ENCODE measurements around the gene SLC17A7. TPM values are rescaled to one million over a fixed set of nuclear protein-coding genes. Genes with fewer than 3 reads are reported as not detected.

SLC17A7 gene
- total and polyA plus RNA-seq, 9 of the 15 experiments (the other 6 are each of a cell fraction or from before 2014, with no cell fraction given), result 1.1 to 15.7 (median 2.4) TPM

DNA sequence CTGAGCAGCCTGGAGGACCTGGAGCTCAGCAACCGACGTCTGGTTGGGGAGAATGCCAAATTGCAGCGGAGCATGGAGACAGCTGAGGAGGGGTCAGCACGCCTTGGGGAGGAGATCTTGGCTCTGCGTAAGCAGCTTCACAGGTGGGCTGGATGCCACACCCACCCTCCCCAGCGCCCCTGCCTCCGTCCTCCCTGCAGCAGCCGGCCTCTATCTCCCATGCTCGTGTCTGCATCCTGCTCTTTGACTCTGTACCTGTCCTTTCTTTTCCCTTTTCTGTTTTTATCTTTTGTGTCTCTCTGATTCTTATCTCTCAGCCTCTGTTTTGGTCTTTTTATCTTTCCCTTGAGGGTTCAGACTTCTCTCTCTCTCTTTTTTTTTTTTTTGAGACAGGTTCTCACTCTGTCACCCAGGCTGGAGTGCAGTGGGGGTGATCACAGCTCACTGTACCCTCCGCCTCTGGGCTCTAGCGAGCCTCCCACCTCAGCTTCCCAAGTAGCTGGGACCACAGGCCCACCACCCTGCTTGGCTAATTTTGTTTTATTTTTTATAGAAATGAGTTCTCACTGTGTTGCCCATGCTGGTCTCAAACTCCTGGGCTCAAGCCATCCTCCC is 43.2 kb downstream of the SLC17A7 start:
- FAIRE-seq (no peak), ATAC-seq (no peak), DNase-seq (ENCODE audit: extremely low read depth in 1 of 4, low spot score in 3 of 4) (no peak)
- H3K36me3 ChIP-seq (ENCODE audit: control insufficient read depth, insufficient read depth, low read length), result no peaks in the 10 kb centered on the region
- no peak overlapping the region for H3K4me3 ChIP-seq
- no peaks in the 10 kb centered on the region for H3K9me3 ChIP-seq (replicated peaks; ENCODE audit: control insufficient read depth, insufficient read depth, low read depth, low read length)
- no peak overlapping the region for H3K4me2 ChIP-seq (ENCODE audit: insufficient read depth, low read length)
- no peaks in the 10 kb centered on the region for H4K20me1 ChIP-seq (replicated peaks; ENCODE audit: control insufficient read depth, insufficient read depth, low read length)
- no peaks in the 10 kb centered on the region for H3K9me1 ChIP-seq (ENCODE audit: control insufficient read depth, insufficient read depth, low read length)
- no peaks in the 10 kb centered on the region for H3K79me2 ChIP-seq (ENCODE audit: control insufficient read depth, insufficient read depth, low read length)
- TF ChIP-seq SOX6 (IDR thresholded peaks at IDR 0.05) (0 out of 2 replicates have a peak, but pooled peaks have one; percentile 22), XRCC5 (IDR thresholded peaks at IDR 0.05; ENCODE audit: low read depth, low read length) (no peak)
- TF ChIP-seq, protein P1, sequence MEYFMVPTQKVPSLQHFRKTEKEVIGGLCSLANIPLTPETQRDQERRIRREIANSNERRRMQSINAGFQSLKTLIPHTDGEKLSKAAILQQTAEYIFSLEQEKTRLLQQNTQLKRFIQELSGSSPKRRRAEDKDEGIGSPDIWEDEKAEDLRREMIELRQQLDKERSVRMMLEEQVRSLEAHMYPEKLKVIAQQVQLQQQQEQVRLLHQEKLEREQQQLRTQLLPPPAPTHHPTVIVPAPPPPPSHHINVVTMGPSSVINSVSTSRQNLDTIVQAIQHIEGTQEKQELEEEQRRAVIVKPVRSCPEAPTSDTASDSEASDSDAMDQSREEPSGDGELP (CRISPR knock-in tag; IDR thresholded peaks at IDR 0.05; ENCODE audit: borderline replicate concordance), result 0 out of 2 replicates have a peak, but pooled peaks have one; percentile 21
- peak overlapping the region in 1 of 2 experiments; percentile 73; a peak in 2 of 4 replicates for H3K9ac ChIP-seq (ENCODE audit: insufficient read depth in 1 of 2, low read depth in 2 of 2, low read length in 2 of 2)
- WGBS (ENCODE audit: insufficient coverage, low coverage, missing lambda C conversion rate), result 24% methylated on average over 10 of the region's 11 CpGs
- in situ Hi-C loops (cut with MboI), result no loop called here
- peaks cover 0 to 21% of the 10 kb centered on the region in 2 experiments; a peak in 3 of 5 replicates for H3K4me1 ChIP-seq (replicated peaks in 1 of 2; ENCODE audit: control insufficient read depth in 2 of 2, insufficient read depth in 2 of 2, low read length in 2 of 2)
- H2AFZ ChIP-seq (ENCODE audit: low read depth, low read length), result 0 out of 2 replicates have a peak overlapping the region, but pooled peaks have one; percentile 34
- no peak overlapping the region for H3K27ac ChIP-seq (ENCODE audit: extremely low read depth, low read depth, low read length)
- CTCF ChIA-PET (ENCODE audit: low intra/inter-chr PET ratio), result no interaction called here
- POLR2A ChIA-PET, result interaction anchor here (1.0 to 1.9 kb wide), 2 partner anchors 9 to 13 kb away, joined by 4 to 8 read pairs; no protein-coding TSS in a partner anchor
- no TSS peak for BruUV-seq (replicated peaks)
- intact Hi-C loops (cut with micrococcal nuclease), result no loop called here
- H3K27me3 ChIP-seq (ENCODE audit: control insufficient read depth in 2 of 2, insufficient read depth in 2 of 2, low read length in 2 of 2), result no peaks in the 10 kb centered on the region
